ENCODE measurements around the gene TFDP1.
A peak's percentile ranks its signal among the peaks of the same experiment; 100 is the strongest.
"Not testable (repeated sequence)": the region's sequence is repeated elsewhere in the genome, so short reads cannot be mapped to it uniquely, and the experiment has no call there.

Gene TFDP1

GRCh38 chr13:113584870-113585671 is 518 bp downstream of the TFDP1 start:
- H3K4me1 ChIP-seq (ENCODE audit: control insufficient read depth, insufficient read depth, low read length, poor library complexity, severe bottlenecking) = peaks cover 12% of the 10 kb centered on the region
- H3K4me3 ChIP-seq (ENCODE audit: insufficient read depth, low read depth, low read length, poor library complexity, severe bottlenecking) = peak overlapping the region; percentile 55
- H3K27ac ChIP-seq (ENCODE audit: insufficient read depth, low read length, poor library complexity, severe bottlenecking) = no peak overlapping the region
- no peak for DNase-seq
- peaks cover 4% of the 10 kb centered on the region for H3K36me3 ChIP-seq (ENCODE audit: control insufficient read depth, insufficient read depth, low read length)
- H3K27me3 ChIP-seq (replicated peaks; ENCODE audit: control insufficient read depth, insufficient read depth, low read length, poor library complexity, severe bottlenecking) = no peaks in the 10 kb centered on the region
- H3K9me3 ChIP-seq (ENCODE audit: control insufficient read depth, low read length) = no peaks in the 10 kb centered on the region

- Histone ChIP-seq H3K4me3 (ENCODE audit: insufficient read depth, low read depth, low read length, poor library complexity, severe bottlenecking) (peak overlapping the region; percentile 55), H3K36me3 (ENCODE audit: control insufficient read depth, insufficient read depth, low read length) (peaks cover 4% of the 10 kb centered on the region), H3K4me1 (ENCODE audit: control insufficient read depth, insufficient read depth, low read length, poor library complexity, severe bottlenecking) (peaks cover 12% of the 10 kb centered on the region), H3K27me3 (replicated peaks; ENCODE audit: control insufficient read depth, insufficient read depth, low read length, poor library complexity, severe bottlenecking) (no peaks in the 10 kb centered on the region), H3K9me3 (ENCODE audit: control insufficient read depth, low read length) (no peaks in the 10 kb centered on the region), H3K27ac (ENCODE audit: insufficient read depth, low read length, poor library complexity, severe bottlenecking) (no peak overlapping the region)
- no peak for DNase-seq
Measured at GRCh38 chr13:113585896-113586295, 1.3 kb downstream of the TFDP1 start.

GRCh38 chr13:113586661-113587479 is 2.3 kb downstream of the TFDP1 start:
- peaks cover 4% of the 10 kb centered on the region for H3K36me3 ChIP-seq (ENCODE audit: control insufficient read depth, insufficient read depth, low read length)
- no peak overlapping the region for H3K4me3 ChIP-seq (ENCODE audit: insufficient read depth, low read depth, low read length, poor library complexity, severe bottlenecking)
- H3K27ac ChIP-seq (ENCODE audit: insufficient read depth, low read length, poor library complexity, severe bottlenecking) = no peak overlapping the region
- peaks cover 12% of the 10 kb centered on the region for H3K4me1 ChIP-seq (ENCODE audit: control insufficient read depth, insufficient read depth, low read length, poor library complexity, severe bottlenecking)
- no peak for DNase-seq
- H3K27me3 ChIP-seq (replicated peaks; ENCODE audit: control insufficient read depth, insufficient read depth, low read length, poor library complexity, severe bottlenecking) = no peaks in the 10 kb centered on the region
- no peaks in the 10 kb centered on the region for H3K9me3 ChIP-seq (ENCODE audit: control insufficient read depth, low read length)

GRCh38 chr13:113588394-113589111 is 4.0 kb downstream of the TFDP1 start:
- no peak overlapping the region for H3K27ac ChIP-seq (ENCODE audit: insufficient read depth, low read length, poor library complexity, severe bottlenecking)
- peaks cover 12% of the 10 kb centered on the region for H3K4me1 ChIP-seq (ENCODE audit: control insufficient read depth, insufficient read depth, low read length, poor library complexity, severe bottlenecking)
- H3K27me3 ChIP-seq (replicated peaks; ENCODE audit: control insufficient read depth, insufficient read depth, low read length, poor library complexity, severe bottlenecking) = no peaks in the 10 kb centered on the region
- no peak overlapping the region for H3K4me3 ChIP-seq (ENCODE audit: insufficient read depth, low read depth, low read length, poor library complexity, severe bottlenecking)
- H3K9me3 ChIP-seq (ENCODE audit: control insufficient read depth, low read length) = no peaks in the 10 kb centered on the region
- peaks cover 4% of the 10 kb centered on the region for H3K36me3 ChIP-seq (ENCODE audit: control insufficient read depth, insufficient read depth, low read length)
- no peak for DNase-seq

- H3K9me3 ChIP-seq (ENCODE audit: control insufficient read depth, low read length) = no peaks in the 10 kb centered on the region
- peaks cover 12% of the 10 kb centered on the region for H3K4me1 ChIP-seq (ENCODE audit: control insufficient read depth, insufficient read depth, low read length, poor library complexity, severe bottlenecking)
- no peak overlapping the region for H3K27ac ChIP-seq (ENCODE audit: insufficient read depth, low read length, poor library complexity, severe bottlenecking)
- no peaks in the 10 kb centered on the region for H3K27me3 ChIP-seq (replicated peaks; ENCODE audit: control insufficient read depth, insufficient read depth, low read length, poor library complexity, severe bottlenecking)
- H3K36me3 ChIP-seq (ENCODE audit: control insufficient read depth, insufficient read depth, low read length) = peaks cover 4% of the 10 kb centered on the region
- DNase-seq = no peak
- no peak overlapping the region for H3K4me3 ChIP-seq (ENCODE audit: insufficient read depth, low read depth, low read length, poor library complexity, severe bottlenecking)
Measured at GRCh38 chr13:113589251-113589960, 4.9 kb downstream of the TFDP1 start.

- no peak for DNase-seq
- no peak overlapping the region for H3K4me3 ChIP-seq (ENCODE audit: insufficient read depth, low read depth, low read length, poor library complexity, severe bottlenecking)
- H3K9me3 ChIP-seq (ENCODE audit: control insufficient read depth, low read length) = no peaks in the 10 kb centered on the region
- H3K4me1 ChIP-seq (ENCODE audit: control insufficient read depth, insufficient read depth, low read length, poor library complexity, severe bottlenecking) = peaks cover 12% of the 10 kb centered on the region
- peaks cover 4% of the 10 kb centered on the region for H3K36me3 ChIP-seq (ENCODE audit: control insufficient read depth, insufficient read depth, low read length)
- H3K27me3 ChIP-seq (replicated peaks; ENCODE audit: control insufficient read depth, insufficient read depth, low read length, poor library complexity, severe bottlenecking) = no peaks in the 10 kb centered on the region
- no peak overlapping the region for H3K27ac ChIP-seq (ENCODE audit: insufficient read depth, low read length, poor library complexity, severe bottlenecking)
Measured at GRCh38 chr13:113589961-113590339, 5.4 kb downstream of the TFDP1 start.

- no peak overlapping the region for H3K27ac ChIP-seq (ENCODE audit: insufficient read depth, low read length, poor library complexity, severe bottlenecking)
- H3K36me3 ChIP-seq (ENCODE audit: control insufficient read depth, insufficient read depth, low read length) = peaks cover 4% of the 10 kb centered on the region
- no peak for DNase-seq
- no peaks in the 10 kb centered on the region for H3K9me3 ChIP-seq (ENCODE audit: control insufficient read depth, low read length)
- no peaks in the 10 kb centered on the region for H3K27me3 ChIP-seq (replicated peaks; ENCODE audit: control insufficient read depth, insufficient read depth, low read length, poor library complexity, severe bottlenecking)
- H3K4me3 ChIP-seq (ENCODE audit: insufficient read depth, low read depth, low read length, poor library complexity, severe bottlenecking) = no peak overlapping the region
- peaks cover 4% of the 10 kb centered on the region for H3K4me1 ChIP-seq (ENCODE audit: control insufficient read depth, insufficient read depth, low read length, poor library complexity, severe bottlenecking)
Measured at GRCh38 chr13:113591750-113592149, 7.2 kb downstream of the TFDP1 start.

GRCh38 chr13:113592571-113592970 is 8.0 kb downstream of the TFDP1 start:
- no peak for DNase-seq
- Histone ChIP-seq H3K27ac (ENCODE audit: insufficient read depth, low read length, poor library complexity, severe bottlenecking) (no peak overlapping the region), H3K9me3 (ENCODE audit: control insufficient read depth, low read length) (no peaks in the 10 kb centered on the region), H3K4me3 (ENCODE audit: insufficient read depth, low read depth, low read length, poor library complexity, severe bottlenecking) (no peak overlapping the region), H3K36me3 (ENCODE audit: control insufficient read depth, insufficient read depth, low read length) (peaks cover 10% of the 10 kb centered on the region), H3K27me3 (replicated peaks; ENCODE audit: control insufficient read depth, insufficient read depth, low read length, poor library complexity, severe bottlenecking) (no peaks in the 10 kb centered on the region), H3K4me1 (ENCODE audit: control insufficient read depth, insufficient read depth, low read length, poor library complexity, severe bottlenecking) (no peaks in the 10 kb centered on the region)

- H3K27ac ChIP-seq (ENCODE audit: insufficient read depth, low read length, poor library complexity, severe bottlenecking); DNase-seq; H3K4me1 ChIP-seq (ENCODE audit: control insufficient read depth, insufficient read depth, low read length, poor library complexity, severe bottlenecking); H3K27me3 ChIP-seq (replicated peaks; ENCODE audit: control insufficient read depth, insufficient read depth, low read length, poor library complexity, severe bottlenecking); H3K4me3 ChIP-seq (ENCODE audit: insufficient read depth, low read depth, low read length, poor library complexity, severe bottlenecking); H3K9me3 ChIP-seq (ENCODE audit: control insufficient read depth, low read length): not testable (repeated sequence)
- H3K36me3 ChIP-seq (ENCODE audit: control insufficient read depth, insufficient read depth, low read length) = peaks cover 15% of the 10 kb centered on the region
Measured at GRCh38 chr13:113594066-113594821, 9.7 kb downstream of the TFDP1 start.
